ENCODE results near the gene ORC3.
A peak's percentile ranks its signal among the peaks of the same experiment; 100 is the strongest.
"Not testable (repeated sequence)": the region's sequence is repeated elsewhere in the genome, so short reads cannot be mapped to it uniquely, and the experiment has no call there.

ORC3 gene

DNA sequence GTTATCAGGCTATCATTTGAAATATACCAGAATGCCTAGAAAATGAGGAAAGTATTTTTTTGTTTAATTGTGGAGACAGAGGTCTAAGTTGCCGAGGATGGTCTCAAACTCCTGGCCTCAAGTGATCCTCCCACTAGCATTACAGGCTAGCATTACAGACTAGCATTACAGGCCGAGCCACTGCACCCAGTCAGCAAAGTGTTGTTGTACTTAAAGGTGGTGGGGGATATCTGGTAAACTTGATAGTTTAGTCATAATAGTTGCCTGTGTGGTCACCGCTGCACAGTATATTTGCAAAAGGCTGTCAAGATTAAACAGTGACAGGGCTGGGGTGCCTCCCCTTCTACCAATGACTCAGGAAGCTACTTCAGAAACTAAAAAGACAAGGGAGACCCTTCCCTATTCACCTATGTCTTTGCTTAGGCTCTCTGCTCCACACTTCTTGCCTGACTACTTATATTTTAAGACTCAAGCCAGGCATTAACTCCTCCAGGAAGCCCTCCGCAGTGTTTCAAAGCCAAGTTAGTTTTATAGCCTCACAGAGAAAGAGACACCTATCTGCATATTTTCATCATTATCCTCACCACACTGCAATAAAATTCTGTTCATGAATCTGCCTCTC is 115.2 kb downstream of the ORC3 start:
- CTCF ChIA-PET = interaction anchor here (1.1 to 3.6 kb wide), 5 partner anchors 10 to 1166 kb away, joined by 3 to 21 read pairs (median 5); no protein-coding TSS in a partner anchor
- POLR2A ChIA-PET = no interaction called here
- TF ChIP-seq, protein P1, sequence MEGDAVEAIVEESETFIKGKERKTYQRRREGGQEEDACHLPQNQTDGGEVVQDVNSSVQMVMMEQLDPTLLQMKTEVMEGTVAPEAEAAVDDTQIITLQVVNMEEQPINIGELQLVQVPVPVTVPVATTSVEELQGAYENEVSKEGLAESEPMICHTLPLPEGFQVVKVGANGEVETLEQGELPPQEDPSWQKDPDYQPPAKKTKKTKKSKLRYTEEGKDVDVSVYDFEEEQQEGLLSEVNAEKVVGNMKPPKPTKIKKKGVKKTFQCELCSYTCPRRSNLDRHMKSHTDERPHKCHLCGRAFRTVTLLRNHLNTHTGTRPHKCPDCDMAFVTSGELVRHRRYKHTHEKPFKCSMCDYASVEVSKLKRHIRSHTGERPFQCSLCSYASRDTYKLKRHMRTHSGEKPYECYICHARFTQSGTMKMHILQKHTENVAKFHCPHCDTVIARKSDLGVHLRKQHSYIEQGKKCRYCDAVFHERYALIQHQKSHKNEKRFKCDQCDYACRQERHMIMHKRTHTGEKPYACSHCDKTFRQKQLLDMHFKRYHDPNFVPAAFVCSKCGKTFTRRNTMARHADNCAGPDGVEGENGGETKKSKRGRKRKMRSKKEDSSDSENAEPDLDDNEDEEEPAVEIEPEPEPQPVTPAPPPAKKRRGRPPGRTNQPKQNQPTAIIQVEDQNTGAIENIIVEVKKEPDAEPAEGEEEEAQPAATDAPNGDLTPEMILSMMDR (IDR thresholded peaks at IDR 0.05; ENCODE audit: control extremely low read depth, extremely low read depth, low read depth, missing control alignments) = no peak
- DNase-seq (ENCODE audit: extremely low spot score) = peak; percentile 74

DNA sequence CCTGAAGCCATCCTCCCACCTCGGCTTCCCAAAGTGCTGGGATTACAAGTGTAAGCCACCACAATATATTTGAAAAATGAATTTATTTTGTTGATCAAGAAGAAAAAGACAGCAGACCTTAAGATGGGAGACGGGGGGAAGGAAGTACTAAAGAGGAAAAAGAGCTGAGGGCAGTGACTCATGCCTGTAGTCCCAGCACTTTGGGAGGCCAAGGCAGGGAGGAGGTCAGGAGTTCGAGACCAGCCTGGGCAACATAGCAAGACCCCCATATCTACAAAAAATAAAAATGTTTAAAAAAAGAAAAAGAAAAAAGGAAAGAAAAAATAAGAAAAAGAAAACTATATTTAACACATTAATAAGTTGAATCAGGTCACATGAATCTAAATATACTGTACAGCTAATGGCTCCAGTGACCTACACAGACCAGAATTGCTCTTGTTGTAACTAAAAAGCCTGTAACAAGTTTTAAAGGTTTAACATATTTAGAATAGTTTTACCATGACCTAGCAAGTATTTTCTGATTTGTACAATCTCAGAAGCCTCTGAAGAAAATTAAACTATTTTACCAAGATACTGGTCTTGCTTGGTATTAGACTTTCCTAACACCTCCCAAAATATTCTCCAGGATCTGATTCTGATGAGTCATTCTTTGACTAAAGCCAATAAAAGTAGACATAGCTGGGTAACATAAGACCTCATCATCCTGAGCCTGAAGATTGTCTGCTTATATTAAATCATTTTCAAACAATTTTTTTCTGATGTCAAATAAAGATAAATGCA is 116.4 kb downstream of the ORC3 start:
- CTCF ChIA-PET = interaction anchor here (0.8 to 3.6 kb wide), 5 partner anchors 9 to 100 kb away, joined by 3 to 21 read pairs (median 5); no protein-coding TSS in a partner anchor
- POLR2A ChIA-PET = no interaction called here

DNA sequence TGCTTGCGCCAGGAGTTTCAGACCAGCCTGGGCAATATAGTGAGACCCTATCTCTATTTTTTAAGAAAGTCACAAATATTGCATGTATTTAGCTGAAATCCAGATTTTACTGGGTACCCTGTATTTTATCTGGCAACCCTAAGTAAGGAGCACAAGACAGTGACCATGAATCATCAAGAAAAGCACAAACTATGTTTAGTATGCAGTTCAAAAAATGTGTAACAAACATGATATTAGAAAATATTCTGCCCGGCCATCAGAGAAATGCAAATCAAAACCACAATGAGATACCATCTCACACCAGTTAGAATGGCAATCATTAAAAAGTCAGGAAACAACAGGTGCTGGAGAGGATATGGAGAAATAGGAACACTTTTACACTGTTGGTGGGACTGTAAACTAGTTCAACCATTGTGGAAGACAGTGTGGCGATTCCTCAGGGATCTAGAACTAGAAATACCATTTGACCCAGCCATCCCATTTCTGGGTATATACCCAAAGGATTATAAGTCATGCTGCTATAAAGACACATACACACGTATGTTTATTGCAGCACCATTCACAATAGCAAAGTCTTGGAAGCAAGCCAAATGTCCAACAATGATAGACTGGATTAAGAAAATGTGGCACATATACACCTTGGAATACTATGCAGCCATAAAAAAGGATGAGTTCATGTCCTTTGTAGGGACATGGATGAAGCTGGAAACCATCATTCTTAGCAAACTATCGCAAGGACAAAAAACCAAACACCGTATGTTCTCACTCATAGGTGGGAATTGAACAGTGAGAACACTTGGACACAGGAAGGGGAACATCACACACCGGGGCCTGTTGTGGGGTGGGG is 118.9 kb downstream of the ORC3 start:
- CTCF ChIA-PET = interaction anchor here (2.8 kb wide), 1 partner anchor 10 kb away, joined by 6 read pairs; no protein-coding TSS in a partner anchor
- POLR2A ChIA-PET; DNase-seq (ENCODE audit: extremely low spot score): not testable (repeated sequence)

More for the DNA sequence above, 116.4 kb downstream of the ORC3 start:
- DNase-seq (ENCODE audit: extremely low spot score) = no peak
- TF ChIP-seq, protein P1 (IDR thresholded peaks at IDR 0.05; ENCODE audit: control extremely low read depth, extremely low read depth, low read depth, missing control alignments) = no peak

DNA sequence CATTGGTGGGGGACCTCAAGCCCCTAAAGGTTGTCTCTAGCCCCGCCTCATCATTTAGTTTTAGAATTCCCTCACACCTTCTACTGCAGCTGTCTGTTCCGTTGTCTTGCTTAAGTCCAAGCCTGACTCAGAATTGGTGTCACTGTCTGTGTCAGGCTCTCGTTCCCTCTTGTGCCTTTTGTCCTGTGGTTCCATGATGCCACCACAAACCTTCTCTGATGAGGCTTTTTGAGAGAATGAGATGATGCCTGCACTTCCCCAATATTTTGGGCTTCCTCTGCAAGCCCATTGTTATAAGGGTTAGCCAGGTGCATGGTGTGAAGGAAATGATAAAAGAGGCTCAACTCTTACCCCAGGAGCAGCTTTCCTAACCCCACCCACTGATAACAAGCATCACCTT is 120.2 kb downstream of the ORC3 start:
- CTCF ChIA-PET = interaction anchor here (0.9 to 1.4 kb wide), 3 partner anchors 9 to 13 kb away, joined by 3 read pairs; no protein-coding TSS in a partner anchor
- TF ChIP-seq, protein P1 (IDR thresholded peaks at IDR 0.05; ENCODE audit: control extremely low read depth, extremely low read depth, low read depth, missing control alignments) = no peak
- no peak for DNase-seq (ENCODE audit: extremely low spot score)
- POLR2A ChIA-PET = no interaction called here

DNA sequence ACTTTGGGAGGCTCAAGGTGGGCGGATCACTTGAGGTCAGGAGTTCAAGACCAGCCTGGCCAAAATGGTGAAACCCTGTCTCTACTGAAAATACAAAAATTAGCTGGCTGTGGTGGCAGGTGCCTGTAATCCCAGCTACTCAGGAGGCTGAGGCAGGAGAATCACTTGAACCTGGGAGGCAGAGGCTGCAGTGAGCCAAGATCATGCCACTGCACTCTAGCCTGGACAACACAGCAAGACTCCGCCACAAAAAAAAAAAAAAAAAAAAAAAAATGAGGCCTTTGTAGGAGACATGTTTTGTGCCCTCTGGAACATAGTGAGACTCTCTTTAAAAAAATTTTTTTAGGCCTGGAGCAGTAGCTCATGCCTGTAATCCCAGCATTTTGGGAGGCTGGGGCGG is 122.8 kb downstream of the ORC3 start:
- DNase-seq (ENCODE audit: extremely low spot score) = not testable (repeated sequence)
- POLR2A ChIA-PET = interaction anchor here (0.7 kb wide), 1 partner anchor 75 kb away, joined by 6 read pairs; no protein-coding TSS in a partner anchor
- CTCF ChIA-PET = interaction anchor here (1.0 to 4.2 kb wide), 2 partner anchors 7 to 11 kb away, joined by 3 to 21 read pairs; no protein-coding TSS in a partner anchor

DNA sequence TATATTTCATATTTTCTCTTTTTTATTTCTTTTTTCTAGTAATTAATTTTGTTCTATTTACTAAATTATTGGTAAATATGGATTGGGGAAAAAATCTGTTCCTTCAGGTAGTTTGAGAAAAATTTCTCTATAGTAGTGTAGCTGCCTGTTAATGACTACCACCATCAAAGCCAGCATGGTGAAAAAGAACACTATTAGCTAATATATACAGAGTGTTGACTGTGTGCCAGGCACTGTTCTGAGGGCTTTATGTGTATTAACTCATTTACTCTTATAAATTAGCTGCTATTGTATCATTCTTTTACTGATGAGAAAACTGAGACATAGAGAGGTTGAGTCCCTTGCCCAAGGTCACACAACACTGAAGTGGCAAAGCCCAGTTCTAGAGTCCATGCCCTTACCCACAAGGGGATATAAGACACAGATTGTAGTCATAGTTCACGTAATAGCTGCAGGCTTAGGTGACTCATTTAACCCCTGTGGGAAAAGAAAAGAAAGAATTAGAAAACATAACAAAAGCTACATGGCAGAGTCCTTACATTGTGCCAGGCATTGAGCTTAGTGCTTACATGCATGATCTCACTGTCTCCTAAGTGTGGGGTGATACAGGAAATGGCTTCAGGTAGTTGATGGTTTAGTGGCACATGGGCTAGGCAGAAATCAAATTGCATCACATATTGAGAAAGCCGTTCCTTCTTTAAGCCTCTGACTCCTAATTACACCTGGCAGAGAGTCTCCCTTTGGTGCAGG is 124.3 kb downstream of the ORC3 start:
- ChIA-PET POLR2A (no interaction called here), CTCF (interaction anchor here (1.1 to 4.2 kb wide), 5 partner anchors 9 to 102 kb away, joined by 3 to 21 read pairs (median 3); no protein-coding TSS in a partner anchor)
- TF ChIP-seq, protein P1 (IDR thresholded peaks at IDR 0.05; ENCODE audit: control extremely low read depth, extremely low read depth, low read depth, missing control alignments) = no peak
- no peak for DNase-seq (ENCODE audit: extremely low spot score)

Data from GM10248 (cell line).